ENCODE results near the gene SYNE4.

SYNE4 gene

DNA sequence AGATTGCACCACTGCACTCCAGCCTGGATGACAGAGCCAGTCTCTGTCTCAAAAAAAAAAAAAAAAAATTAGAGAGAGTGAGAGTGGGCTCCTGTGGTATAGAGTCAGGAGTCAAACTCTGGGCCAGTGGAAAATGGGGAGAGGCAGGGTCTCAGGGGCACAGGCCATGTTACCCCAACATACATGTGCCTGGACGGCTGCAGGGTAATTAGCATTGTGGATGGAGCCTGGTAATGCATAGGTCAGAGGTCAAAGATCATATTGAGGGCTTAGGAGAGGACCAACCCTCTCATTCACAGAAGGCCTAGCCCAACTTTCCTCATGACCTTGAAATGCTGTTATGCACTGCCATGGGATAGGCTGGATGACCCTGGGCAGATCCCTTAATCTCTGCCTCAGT lies 16.9 kb upstream of the SYNE4 start:
- DNase-seq: no peak

DNA sequence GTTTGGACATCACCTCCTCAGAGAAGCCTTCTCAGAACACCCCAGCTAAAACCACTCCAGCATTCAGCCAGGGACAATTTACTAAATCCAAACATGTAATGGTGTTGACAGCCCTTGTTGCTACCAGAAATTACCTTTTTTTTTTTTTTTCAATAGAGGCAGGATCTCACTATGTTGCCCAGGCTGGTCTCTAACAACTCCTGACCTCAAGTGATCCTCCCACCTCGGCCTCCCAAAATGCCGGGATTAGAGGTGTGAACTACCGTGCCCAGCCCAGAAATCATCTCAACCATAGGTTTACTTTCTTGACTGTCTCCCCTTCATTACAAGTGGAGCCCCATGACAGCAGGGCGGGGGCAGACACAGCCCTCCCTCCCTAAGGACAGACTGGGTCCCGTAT lies 14.8 kb upstream of the SYNE4 start:
- DNase-seq: no peak

DNA sequence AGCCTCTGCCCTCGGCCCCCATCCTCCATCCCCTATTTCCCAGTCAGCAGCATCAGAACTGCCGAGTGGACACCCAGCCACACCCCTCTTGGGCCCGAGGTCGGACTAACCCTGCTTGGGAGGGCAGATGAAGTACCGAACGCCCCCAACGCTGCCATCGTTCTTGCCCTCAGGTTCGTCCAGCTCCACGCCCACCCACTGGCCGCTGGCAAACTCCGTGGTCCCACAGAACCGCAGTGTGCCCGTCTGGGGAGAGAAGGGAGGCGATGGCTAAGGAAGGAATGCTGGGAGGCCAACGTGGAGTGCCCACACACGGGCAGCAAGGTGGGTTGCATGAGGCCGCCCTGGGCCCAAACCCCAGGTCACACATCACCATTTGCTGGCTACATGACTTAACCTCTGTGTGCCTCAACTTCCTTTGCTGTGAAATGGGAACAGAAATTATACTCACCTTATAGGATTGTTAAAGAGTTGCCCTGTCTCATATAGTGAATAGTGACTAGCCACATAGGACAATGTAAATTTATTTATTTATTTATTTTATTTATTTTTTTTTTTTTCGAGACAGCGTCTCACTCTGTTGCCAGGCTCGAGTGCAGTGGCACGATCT lies 10.6 kb upstream of the SYNE4 start:
- no peak for DNase-seq

DNA sequence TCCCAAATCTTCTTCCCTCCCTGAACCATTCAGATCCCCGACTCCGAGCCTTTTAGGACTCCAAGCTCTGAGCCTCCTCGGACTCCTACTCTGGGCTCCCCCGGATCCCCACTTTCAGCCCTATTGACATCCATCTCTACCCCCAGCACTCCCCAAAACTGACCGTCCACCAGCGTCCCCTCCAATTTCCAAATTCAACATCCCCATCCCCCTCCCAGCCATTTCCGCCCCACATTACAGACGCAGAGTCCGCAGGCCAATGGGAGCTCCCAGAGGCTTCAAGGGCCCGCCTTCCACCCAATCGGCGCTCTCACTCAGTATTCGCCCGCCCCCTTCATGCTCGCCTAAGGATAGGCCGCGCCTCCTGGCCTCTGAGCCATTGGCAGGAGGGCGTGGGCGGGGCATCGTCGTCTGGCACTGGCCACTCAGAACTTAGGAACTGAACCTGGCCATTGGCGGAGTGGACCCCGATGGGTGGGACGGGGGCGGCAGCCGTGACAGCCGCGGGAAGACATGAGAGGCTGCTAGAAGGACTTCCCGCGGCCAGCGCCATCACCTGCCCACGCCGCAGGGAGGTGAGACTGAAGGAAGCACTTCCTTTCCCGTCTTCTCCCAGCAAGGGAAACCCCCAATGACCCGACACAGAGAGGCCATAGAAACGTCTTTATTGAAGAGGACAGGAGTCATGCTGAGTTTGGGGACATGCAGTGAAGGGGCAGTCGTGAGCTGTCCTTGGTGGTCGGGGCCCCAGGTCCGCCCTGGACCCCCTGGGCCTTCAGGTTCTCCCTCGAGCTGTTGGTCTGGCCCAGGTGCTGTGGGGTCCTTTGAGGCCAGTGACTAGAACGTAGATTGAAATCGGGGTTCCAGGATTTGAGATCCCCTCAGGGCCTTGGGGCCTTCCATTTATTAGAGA lies 5.7 kb upstream of the SYNE4 start, which contains the start of gene ALKBH6:
Gene ALKBH6 (minus strand): TSS at position 202 of the 913 bp plus-strand sequence. CDS start 816 bp downstream, outside the sequence.
- peak; percentile 98 to 99 for DNase-seq

DNA sequence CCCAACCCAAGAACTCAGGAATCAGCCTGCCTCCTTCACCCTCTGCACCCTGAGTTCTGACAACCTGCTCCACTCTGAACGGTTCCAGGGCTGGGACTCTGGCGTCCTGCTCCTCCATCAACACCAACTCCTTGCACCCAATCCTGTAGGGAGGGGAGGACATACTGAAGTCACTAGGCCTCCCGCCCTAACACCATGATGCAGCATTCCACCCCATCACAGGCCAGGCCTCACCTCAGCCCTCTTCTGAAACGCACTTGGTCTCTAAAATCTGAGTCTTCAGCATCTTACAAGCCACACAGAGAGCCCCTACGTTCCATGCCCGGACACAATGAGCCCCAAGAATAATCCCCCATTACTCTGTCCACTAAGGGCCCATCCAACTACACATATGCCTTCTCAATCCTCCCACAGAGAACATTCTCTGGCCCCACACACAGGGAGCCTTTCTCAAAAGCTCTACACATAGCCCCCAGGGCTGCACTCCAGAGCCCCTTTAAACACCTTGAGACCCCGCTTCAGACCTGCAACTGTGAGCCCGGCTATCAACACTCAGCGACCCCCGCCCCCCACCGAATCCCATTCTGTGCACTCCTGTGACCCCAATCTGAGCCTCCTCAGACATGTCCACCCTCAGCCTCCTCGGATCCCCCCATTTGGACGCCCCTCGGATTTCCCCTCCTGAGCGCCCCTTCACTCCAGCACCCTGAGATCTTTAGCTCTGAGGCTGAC lies 4.8 kb upstream of the SYNE4 start:
- no peak for DNase-seq

DNA sequence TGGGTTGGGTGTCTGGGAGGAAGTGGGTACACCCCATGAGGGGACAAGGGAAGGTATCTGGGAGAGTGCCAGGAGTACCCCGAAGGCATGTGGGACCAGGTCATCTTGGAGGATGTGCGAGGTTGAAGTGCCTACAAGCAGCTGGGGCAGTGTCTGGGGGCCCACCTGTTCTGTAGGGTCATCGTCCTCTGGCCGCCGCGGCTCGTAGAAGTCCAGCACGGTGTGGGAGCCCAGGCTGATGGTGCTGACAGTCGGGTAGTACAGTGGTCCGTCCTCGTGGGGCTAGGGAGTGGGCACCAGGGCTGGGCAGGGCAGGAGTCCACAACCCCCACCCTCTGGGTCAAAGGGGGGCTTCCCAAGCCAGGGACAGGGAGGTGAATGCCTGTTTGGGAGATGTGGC lies 1.8 kb upstream of the SYNE4 start:
- no peak for DNase-seq

DNA sequence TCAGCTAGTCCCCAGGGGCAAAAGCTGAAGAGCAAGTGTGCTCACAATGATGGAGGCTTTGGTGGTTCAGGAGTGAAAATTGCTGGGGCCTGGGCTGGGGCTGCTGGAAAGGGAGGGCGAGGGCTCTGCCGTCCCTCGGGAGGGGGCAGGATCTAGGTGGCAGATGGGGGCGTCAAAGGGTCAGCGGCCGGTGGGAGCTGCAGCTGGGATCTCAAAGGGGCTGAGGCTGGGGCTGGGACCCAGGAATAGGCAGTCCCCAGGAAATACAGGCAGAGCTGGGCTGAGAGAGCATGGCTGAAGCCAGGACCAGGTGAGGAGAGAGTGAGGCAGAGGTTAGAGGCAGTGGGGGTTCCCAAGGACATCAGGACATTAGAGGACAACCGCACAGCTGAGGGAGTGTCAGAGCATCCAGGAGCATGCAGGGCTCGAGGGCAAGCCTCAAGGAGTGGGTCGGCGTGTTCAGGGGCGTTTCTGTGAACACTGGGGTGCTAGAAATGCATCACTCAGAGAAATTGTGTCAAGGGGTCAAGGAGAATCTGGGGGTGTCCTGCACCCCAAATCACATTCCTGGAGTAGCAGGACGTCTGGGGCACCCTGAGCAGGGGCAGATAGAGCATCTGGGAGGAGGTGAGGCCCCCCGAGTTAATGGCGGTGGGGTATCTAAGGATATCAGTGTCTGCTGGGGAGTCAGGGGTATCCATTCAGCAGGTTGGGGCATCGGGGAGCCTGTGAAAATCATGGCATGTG lies 1.2 kb upstream of the SYNE4 start:
- no peak for DNase-seq

DNA sequence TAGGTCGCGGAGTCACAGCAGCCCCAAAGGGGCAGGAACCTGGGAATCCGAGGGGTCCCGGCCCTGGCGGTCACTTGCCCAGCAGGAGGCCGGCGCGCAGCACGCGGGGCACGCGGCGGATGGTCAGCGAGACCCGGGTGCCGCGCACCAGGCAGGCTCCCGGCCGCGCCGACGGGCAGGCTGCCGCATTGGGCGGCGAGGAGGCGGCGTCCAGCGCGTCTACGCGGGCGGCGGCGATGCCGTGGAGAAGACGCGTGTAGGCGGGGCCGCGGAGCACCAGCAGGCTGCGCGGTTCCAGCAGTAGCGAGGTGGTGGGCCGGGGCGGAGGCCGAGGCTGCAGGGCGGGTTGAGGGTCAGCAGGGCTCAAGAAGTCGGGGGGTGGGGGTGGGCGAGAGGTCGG lies 607 bp upstream of the SYNE4 start:
- peak in 1 of 2 experiments; percentile 27 for DNase-seq

DNA sequence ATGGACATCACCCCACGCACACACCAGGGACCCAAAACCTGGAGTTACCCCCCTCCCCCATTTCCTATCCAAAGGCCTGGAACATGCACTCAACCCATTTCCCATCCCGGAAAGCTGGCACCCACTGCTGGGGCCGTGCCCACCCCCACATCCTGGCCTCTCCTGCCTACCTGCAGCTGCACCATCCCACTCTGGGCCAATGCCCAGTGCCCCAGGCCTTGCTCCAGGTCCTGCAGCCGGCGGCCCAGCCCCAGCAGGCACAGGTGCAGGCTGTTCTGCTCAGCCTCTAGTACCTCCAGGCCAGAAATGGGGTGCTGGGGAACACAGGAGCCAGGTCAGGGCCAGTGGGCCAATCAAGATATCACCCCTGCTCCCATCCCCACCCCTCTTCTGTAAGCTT lies 1.7 kb downstream of the SYNE4 start:
- DNase-seq: no peak

DNA sequence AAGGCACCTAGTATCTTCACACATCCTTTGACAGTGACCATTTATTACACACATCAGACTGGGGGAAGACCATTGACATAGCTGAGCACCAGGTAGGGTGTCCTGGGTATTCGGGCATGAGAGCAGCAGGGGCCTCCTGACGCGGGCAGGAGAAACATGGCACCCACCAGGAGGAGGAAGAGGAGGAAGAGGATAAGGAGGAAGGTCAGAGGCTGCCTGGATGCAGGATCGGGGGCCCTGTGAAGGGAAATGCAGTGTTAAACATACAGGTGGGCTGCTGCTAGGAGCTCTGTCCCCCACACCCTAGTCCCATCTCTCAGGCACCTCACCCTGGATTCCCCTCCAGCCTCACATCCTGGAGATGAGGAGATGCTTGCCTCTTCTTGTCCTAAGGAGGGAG lies 5.3 kb downstream of the SYNE4 start:
- DNase-seq: no peak

DNA sequence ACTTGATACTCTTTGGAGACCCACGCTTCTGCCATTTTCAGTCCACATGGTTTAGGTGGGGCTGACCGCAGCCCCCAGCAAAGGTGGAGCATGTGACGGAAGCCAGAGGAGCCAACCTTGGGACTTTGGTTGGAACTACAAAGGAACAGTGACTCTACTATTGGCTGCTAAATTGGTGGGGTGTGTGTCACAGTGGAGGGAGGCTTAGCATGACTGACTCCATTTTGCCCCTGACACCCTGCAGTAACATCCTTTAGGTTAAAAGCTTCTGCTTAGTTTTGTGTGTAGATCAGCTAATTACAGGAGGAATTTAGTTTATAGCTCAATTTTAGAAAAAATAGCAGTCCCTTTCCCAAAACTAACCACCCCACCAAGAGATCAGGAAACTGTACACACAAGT lies 7.0 kb downstream of the SYNE4 start:
- DNase-seq: no peak

DNA sequence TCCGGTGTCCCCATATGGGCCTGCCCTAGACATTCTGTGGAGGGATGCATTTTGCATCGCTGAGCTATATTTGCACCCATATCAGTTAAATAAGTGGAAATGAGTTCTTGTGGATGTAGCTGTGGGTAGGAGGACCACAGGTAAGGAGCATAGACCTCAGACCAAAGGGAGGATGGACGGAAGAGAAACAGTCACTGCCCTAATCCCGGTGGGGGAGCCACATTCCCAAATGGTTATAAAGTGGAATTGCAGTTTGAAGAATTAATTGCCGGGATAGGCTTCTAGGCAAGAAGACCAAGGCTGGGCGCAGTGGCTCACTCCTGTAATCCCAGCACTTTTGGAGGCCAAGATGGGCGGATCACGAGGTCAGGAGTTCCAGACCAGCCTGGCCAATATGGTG lies 11.8 kb downstream of the SYNE4 start:
- no peak for DNase-seq

DNA sequence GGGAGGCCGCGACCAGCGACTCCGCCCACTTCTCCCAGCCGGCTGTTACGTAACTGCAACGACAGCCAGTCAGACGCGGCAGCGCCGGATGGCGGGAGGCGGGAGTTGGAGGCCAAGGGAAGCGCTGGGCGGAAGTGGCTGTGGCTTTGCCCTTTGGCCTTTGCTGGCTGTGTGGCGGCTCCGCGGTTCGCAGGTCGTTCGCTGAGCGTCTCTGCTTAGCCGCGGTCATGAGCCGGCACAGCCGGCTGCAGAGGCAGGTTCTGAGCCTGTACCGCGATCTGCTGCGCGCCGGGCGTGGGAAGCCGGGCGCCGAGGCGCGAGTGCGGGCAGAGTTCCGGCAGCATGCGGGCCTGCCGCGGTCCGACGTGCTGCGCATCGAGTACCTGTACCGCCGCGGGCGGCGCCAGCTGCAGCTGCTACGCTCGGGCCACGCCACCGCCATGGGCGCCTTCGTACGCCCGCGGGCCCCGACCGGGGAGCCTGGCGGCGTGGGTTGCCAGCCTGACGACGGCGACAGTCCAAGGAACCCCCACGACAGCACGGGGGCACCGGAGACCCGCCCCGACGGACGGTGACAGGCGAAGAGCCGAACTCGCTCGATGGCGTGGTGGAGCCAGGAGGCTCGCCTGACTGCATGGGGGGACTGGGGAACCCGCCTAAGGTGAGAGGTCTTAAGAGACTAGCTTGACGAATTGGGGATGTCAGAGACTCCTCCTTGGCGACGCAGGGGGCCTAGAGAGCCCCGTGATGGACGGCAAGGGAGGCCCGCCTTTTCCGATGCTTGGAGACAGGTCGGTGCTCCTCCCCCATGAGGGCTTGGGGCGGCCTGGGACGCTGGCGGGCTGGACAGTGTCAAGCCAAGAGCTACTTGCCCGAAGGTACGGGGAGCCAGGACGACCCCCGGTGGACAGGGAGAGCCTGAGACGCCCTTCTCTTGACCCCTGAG lies 13.3 kb downstream of the SYNE4 start, which contains the start of gene SDHAF1:
Gene SDHAF1 (plus strand): TSS at position 141 of the 946 bp plus-strand sequence. CDS start 87 bp downstream, at position 228.
- peak; percentile 85 to 94 for DNase-seq

DNA sequence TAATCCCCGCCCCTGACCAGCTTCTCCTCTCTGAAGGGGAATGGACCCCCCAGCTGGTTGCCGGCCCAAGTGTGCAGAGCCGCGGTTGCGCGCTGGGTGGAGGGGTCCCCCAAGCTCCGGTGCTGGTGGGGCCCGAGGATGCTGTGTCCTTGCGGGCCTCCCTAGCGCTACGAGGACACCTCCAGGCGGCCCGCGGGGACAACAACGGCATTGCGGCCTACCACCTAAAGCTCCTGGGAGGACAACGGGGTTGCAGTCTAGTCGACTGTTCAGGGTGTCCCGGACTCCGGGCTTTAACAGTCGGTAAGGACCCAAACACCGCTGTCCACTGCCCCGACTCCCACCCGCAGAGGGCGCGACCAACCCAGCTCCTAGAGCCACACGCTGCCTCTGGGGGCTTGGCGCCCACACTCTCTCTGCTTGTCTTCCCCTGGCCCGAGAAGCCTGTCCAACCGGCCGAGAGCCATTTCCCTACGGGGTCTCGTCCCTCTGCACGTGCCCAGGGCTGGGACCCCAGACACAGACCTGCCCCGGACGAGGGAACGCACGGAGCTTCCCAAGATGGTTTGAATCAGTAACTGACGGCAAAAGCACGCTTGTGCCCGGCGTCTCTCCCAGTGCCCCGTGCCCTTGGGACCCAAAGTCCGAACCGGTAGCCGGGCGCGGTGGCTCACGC lies 14.6 kb downstream of the SYNE4 start:
- no peak for DNase-seq

DNA sequence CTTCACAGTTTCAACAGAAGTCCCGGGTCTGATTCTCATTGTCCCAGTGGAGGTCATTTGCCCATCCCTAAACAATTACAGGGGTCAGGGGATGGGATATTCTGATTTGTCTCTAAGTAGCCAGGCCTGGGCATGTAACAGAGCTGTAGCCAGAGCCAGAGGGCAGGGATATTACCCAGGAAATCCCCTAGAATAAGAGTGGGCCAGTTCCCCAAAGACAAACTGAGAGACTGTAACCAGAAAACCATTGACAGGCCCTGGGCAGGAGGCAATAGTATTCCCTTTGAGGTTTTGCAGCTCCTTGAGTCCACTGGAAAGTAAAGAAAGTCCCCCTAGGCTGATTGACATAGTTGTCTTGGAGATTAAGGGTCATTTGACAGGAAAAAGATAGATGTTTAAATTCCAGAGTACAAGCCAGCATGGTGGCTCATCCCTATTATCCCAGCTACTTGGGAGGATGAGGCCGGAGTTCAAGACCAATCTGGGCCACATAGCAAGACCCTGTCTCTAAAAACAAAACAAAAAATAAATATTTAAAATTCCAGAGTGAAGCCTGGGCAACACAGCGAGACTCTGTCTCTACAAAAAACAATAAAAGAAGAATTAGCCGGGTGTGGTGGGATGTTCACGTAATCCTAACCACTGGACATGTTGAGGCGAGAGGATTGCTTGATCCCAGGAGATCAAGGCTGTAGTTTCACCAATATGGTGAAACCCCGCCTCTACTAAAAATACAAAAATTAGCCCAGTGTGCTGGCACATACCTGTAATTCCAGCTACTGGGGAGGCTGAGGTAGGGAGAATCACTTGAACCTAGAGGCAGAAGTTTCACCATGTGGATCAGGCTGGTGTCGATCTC lies 15.5 kb downstream of the SYNE4 start:
- DNase-seq: no peak

DNA sequence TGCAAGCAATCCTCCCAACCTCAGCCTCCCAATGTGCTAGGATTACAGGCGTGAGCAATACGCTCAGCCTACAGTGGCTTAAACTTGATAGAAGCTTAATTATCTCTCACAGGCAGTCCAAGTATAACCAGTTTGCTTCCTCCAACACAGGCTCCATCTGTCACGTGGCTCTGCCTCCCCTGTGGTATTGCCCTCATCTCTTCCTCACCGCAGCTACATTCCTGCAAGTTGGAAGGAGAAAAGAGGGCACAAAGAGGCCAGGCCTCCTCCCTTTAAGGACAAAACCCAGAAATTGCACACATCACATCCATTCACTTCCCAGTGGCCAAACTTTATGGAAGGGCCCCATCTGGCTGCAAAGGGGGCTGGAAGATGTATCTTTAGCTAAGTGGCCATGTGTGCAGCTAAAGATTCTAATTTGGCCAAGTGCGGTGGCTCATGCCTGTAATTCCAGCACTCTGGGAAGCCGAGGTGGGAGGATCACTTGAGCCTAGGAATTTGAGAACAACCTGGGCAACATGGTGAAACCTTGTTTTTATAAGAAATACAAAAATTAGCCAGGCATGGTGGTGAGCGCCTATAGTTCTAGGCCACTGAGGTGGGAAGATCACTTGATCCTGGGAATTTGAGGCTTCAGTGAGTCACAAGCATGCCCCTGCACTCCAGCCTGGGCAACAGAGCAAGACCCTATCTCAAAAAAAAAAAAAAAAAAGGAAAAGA lies 16.7 kb downstream of the SYNE4 start:
- DNase-seq: no peak

DNA sequence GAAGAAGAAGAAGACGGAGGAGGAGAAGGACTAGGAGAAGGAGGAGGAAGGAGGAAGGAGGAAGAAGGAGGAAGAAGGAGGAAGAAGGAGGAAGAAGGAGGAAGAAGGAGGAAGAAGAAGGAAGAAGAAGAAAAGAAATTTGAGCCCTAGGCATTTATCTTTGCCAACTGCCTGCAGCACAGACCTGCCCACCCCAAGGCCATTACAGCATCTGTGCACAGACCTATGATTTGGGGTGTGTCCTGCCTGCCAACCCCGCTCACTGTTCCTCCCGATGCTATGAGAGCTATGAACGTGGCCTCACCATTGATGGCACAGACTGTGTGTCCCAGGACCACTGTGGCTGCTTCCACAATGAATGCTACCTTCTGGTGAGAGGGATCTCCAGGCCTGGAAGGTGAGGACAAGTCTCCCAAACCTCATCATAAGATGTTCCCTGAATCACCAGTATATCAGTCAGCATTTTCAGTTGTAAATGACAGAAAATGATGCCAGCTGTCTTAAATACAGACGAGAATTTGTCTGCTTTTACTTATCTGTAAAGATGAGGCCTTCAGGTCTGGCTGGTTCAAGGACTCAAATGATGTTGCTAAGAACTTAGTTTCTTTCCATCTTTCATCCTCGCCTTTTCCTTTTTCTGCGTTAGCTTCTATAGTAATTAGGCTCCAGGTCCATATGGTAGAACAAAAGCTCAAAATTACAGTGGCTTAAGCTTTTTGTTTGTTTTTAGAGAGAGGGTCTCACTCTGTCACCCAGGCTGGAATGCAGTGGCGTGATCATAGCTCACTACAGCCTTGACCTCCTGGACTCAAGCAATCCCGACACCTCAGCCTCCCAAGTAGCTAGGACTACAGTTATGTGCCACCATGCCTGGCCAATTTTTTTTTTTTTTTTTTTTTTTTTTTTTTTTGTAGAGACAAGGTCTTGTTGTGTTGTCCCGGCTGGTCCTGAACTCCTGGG lies 17.6 kb downstream of the SYNE4 start:
- no peak for DNase-seq

DNA sequence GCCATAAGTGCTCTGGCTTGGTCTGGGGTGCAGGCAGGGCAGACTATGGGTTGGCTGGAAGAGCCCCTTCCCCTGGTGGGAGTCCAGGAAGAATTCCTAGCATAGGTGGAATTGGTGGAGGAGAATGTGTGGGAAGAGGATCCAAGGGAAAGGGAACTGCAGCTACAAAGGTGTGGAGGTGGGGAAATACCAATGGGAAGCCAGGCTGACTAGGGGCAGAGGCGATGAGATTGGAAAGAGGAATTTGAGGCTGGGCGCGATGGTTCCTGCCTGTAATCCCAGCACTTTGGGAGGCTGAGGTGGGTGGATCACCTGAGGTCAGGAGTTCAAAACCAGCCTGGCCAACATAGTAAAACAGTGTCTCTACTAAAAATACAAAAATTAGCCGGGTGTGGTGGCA lies 18.5 kb downstream of the SYNE4 start:
- no peak for DNase-seq

Data from NCI-H187 (cell line).